ENCODE results near the gene DTNA.

DTNA gene

GRCh38 chr18:34880403-34880802, 170.3 kb downstream of the DTNA start:
- H3K27ac ChIP-seq (ENCODE audit: insufficient read depth, low read length, poor library complexity, severe bottlenecking) = no peak overlapping the region
- H3K4me3 ChIP-seq (ENCODE audit: insufficient read depth, low read depth, low read length, poor library complexity, severe bottlenecking) = no peak overlapping the region
- no peaks in the 10 kb centered on the region for H3K27me3 ChIP-seq (replicated peaks; ENCODE audit: control insufficient read depth, insufficient read depth, low read length, poor library complexity, severe bottlenecking)
- DNase-seq = no peak
- no peaks in the 10 kb centered on the region for H3K4me1 ChIP-seq (ENCODE audit: control insufficient read depth, insufficient read depth, low read length, poor library complexity, severe bottlenecking)
- no peaks in the 10 kb centered on the region for H3K9me3 ChIP-seq (ENCODE audit: control insufficient read depth, low read length)
- no peaks in the 10 kb centered on the region for H3K36me3 ChIP-seq (ENCODE audit: control insufficient read depth, insufficient read depth, low read length)

DNA sequence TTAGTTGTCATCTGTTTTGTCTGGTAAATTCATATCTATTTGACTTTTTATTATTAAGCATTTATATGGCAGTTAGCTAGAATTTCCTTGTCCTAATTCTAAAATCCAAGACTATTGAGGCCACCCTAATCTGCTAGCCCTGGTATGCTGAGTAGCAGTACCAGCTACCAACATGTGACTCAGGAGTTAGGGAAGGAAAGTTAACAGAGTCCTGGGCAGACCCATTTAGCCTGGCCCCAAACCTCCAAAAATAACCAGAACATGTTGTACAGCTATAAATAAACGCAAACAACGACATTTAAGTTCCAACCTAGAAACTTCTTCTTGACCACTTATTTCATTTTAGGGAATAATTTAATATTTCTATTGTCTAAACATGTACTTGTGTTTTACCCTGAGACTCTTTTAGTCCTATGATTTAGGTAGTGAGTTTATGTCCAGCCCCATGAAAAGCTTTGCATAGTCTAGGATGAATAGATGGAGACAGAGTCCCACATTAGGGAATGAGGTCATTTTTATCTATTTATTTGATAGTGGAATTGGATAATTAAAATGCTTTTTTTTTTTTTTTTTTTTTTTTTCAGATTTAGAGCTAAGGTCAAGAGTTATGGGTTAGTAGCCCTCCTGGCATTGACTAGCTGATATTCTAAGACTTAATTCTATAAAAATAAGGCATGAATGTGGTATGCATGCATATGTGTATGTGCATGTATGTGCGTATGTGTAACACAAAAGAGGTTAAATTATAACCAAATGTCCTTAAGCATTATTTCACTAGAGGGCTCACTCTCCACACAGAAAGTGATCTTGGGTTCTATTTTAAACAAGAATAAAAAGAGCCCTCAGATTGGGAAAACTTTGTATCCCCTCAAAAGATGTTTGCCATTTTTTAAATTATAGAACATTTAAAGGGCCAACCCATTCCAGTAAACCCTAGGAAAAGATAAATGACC, 171.1 kb downstream of the DTNA start:
- Histone ChIP-seq H3K9me3 (ENCODE audit: control insufficient read depth, low read length) (no peaks in the 10 kb centered on the region), H3K36me3 (ENCODE audit: control insufficient read depth, insufficient read depth, low read length) (no peaks in the 10 kb centered on the region), H3K27me3 (replicated peaks; ENCODE audit: control insufficient read depth, insufficient read depth, low read length, poor library complexity, severe bottlenecking) (no peaks in the 10 kb centered on the region), H3K4me1 (ENCODE audit: control insufficient read depth, insufficient read depth, low read length, poor library complexity, severe bottlenecking) (no peaks in the 10 kb centered on the region), H3K4me3 (ENCODE audit: insufficient read depth, low read depth, low read length, poor library complexity, severe bottlenecking) (no peak overlapping the region), H3K27ac (ENCODE audit: insufficient read depth, low read length, poor library complexity, severe bottlenecking) (no peak overlapping the region)
- DNase-seq = no peak

GRCh38 chr18:34884436-34884835, 174.3 kb downstream of the DTNA start:
- Histone ChIP-seq H3K9me3 (ENCODE audit: control insufficient read depth, low read length) (no peaks in the 10 kb centered on the region), H3K27ac (ENCODE audit: insufficient read depth, low read length, poor library complexity, severe bottlenecking) (no peak overlapping the region), H3K4me1 (ENCODE audit: control insufficient read depth, insufficient read depth, low read length, poor library complexity, severe bottlenecking) (no peaks in the 10 kb centered on the region), H3K4me3 (ENCODE audit: insufficient read depth, low read depth, low read length, poor library complexity, severe bottlenecking) (no peak overlapping the region), H3K36me3 (ENCODE audit: control insufficient read depth, insufficient read depth, low read length) (no peaks in the 10 kb centered on the region), H3K27me3 (replicated peaks; ENCODE audit: control insufficient read depth, insufficient read depth, low read length, poor library complexity, severe bottlenecking) (no peaks in the 10 kb centered on the region)
- no peak for DNase-seq

- DNase-seq = no peak
- no peak overlapping the region for H3K4me3 ChIP-seq (ENCODE audit: insufficient read depth, low read depth, low read length, poor library complexity, severe bottlenecking)
- H3K27me3 ChIP-seq (replicated peaks; ENCODE audit: control insufficient read depth, insufficient read depth, low read length, poor library complexity, severe bottlenecking) = no peaks in the 10 kb centered on the region
- no peaks in the 10 kb centered on the region for H3K4me1 ChIP-seq (ENCODE audit: control insufficient read depth, insufficient read depth, low read length, poor library complexity, severe bottlenecking)
- no peak overlapping the region for H3K27ac ChIP-seq (ENCODE audit: insufficient read depth, low read length, poor library complexity, severe bottlenecking)
- H3K36me3 ChIP-seq (ENCODE audit: control insufficient read depth, insufficient read depth, low read length) = no peaks in the 10 kb centered on the region
- H3K9me3 ChIP-seq (ENCODE audit: control insufficient read depth, low read length) = no peaks in the 10 kb centered on the region
Measured at GRCh38 chr18:34886177-34886576, 176.1 kb downstream of the DTNA start.

DNA sequence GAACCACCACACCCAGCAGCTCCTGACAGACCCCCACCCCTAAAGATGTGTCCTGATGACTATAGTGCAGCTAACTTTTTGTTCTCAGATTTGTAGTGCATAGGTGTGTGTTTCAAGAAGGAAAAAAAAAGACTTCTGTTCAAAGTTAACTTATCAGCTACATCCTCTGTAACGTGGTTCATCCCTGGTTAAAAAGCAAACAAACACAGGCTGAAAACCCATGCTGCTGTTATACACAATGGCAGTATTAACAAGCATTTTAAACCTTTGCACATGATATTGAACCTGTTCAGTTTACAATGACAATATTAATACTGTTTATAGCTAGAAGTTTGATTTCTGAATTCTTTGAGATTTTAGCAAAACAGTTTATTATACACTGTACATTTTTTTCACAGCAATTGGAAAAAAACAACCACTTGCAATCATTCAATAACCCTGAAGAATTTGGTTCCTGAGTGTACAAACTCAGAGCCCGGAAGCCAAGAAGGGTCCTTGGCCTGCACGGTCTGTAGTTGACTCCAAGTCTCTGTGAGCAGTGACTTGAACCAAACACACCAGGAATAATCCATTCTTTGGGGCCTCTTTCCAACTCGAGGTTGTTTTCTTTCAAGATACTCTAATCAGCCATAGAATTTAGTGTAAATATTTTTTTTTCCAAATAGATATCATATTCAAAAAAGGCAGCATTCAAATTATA, 177.9 kb downstream of the DTNA start:
- no peak for DNase-seq
- Histone ChIP-seq H3K27ac (ENCODE audit: insufficient read depth, low read length, poor library complexity, severe bottlenecking) (no peak overlapping the region), H3K4me3 (ENCODE audit: insufficient read depth, low read depth, low read length, poor library complexity, severe bottlenecking) (no peak overlapping the region), H3K4me1 (ENCODE audit: control insufficient read depth, insufficient read depth, low read length, poor library complexity, severe bottlenecking) (no peaks in the 10 kb centered on the region), H3K9me3 (ENCODE audit: control insufficient read depth, low read length) (no peaks in the 10 kb centered on the region), H3K27me3 (replicated peaks; ENCODE audit: control insufficient read depth, insufficient read depth, low read length, poor library complexity, severe bottlenecking) (no peaks in the 10 kb centered on the region), H3K36me3 (ENCODE audit: control insufficient read depth, insufficient read depth, low read length) (no peaks in the 10 kb centered on the region)

DNA sequence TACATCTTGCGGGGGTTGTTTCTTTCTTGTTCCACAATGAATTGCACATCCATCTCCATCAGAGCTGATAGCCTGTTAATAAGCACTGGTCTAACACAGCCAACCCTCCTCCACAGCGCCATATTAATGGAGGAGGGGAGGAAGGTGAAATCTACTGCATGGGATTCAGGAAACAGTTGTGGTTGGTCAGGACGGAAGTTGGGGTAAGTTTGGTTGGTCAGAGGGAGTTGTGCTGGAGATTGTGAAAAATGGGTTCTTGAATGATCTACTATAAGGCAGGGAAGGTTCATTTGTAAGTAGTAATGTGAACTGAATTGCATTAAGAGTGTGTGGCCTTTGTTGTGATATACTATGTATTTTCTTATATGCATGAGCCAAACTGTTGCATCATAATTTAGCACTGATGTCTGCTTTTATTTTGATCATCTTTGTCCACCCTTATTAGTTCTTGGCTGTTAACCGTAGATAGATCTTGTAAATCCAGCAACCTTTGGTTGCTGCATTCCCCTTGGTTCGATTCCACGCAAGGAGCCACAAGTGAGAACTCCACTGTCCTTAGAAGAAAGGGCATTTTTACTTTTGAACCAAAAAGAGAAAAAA, 180.5 kb downstream of the DTNA start:
- H3K9me3 ChIP-seq (ENCODE audit: control insufficient read depth, low read length) = no peaks in the 10 kb centered on the region
- H3K36me3 ChIP-seq (ENCODE audit: control insufficient read depth, insufficient read depth, low read length) = no peaks in the 10 kb centered on the region
- no peaks in the 10 kb centered on the region for H3K27me3 ChIP-seq (replicated peaks; ENCODE audit: control insufficient read depth, insufficient read depth, low read length, poor library complexity, severe bottlenecking)
- no peaks in the 10 kb centered on the region for H3K4me1 ChIP-seq (ENCODE audit: control insufficient read depth, insufficient read depth, low read length, poor library complexity, severe bottlenecking)
- no peak for DNase-seq
- no peak overlapping the region for H3K27ac ChIP-seq (ENCODE audit: insufficient read depth, low read length, poor library complexity, severe bottlenecking)
- no peak overlapping the region for H3K4me3 ChIP-seq (ENCODE audit: insufficient read depth, low read depth, low read length, poor library complexity, severe bottlenecking)

GRCh38 chr18:34892379-34892778, 182.3 kb downstream of the DTNA start:
- Histone ChIP-seq H3K36me3 (ENCODE audit: control insufficient read depth, insufficient read depth, low read length) (no peaks in the 10 kb centered on the region), H3K4me1 (ENCODE audit: control insufficient read depth, insufficient read depth, low read length, poor library complexity, severe bottlenecking) (no peaks in the 10 kb centered on the region), H3K9me3 (ENCODE audit: control insufficient read depth, low read length) (no peaks in the 10 kb centered on the region), H3K4me3 (ENCODE audit: insufficient read depth, low read depth, low read length, poor library complexity, severe bottlenecking) (no peak overlapping the region), H3K27me3 (replicated peaks; ENCODE audit: control insufficient read depth, insufficient read depth, low read length, poor library complexity, severe bottlenecking) (no peaks in the 10 kb centered on the region), H3K27ac (ENCODE audit: insufficient read depth, low read length, poor library complexity, severe bottlenecking) (no peak overlapping the region)
- no peak for DNase-seq

- Histone ChIP-seq H3K27ac (ENCODE audit: insufficient read depth, low read length, poor library complexity, severe bottlenecking) (no peak overlapping the region), H3K4me3 (ENCODE audit: insufficient read depth, low read depth, low read length, poor library complexity, severe bottlenecking) (no peak overlapping the region), H3K9me3 (ENCODE audit: control insufficient read depth, low read length) (no peaks in the 10 kb centered on the region), H3K27me3 (replicated peaks; ENCODE audit: control insufficient read depth, insufficient read depth, low read length, poor library complexity, severe bottlenecking) (no peaks in the 10 kb centered on the region), H3K36me3 (ENCODE audit: control insufficient read depth, insufficient read depth, low read length) (no peaks in the 10 kb centered on the region), H3K4me1 (ENCODE audit: control insufficient read depth, insufficient read depth, low read length, poor library complexity, severe bottlenecking) (no peaks in the 10 kb centered on the region)
- DNase-seq = no peak
Measured at GRCh38 chr18:34893239-34893638, 183.1 kb downstream of the DTNA start.

GRCh38 chr18:34901299-34901698, 191.2 kb downstream of the DTNA start:
- no peak for DNase-seq
- H3K4me3 ChIP-seq (ENCODE audit: insufficient read depth, low read depth, low read length, poor library complexity, severe bottlenecking) = no peak overlapping the region
- no peaks in the 10 kb centered on the region for H3K4me1 ChIP-seq (ENCODE audit: control insufficient read depth, insufficient read depth, low read length, poor library complexity, severe bottlenecking)
- no peaks in the 10 kb centered on the region for H3K9me3 ChIP-seq (ENCODE audit: control insufficient read depth, low read length)
- H3K36me3 ChIP-seq (ENCODE audit: control insufficient read depth, insufficient read depth, low read length) = no peaks in the 10 kb centered on the region
- no peak overlapping the region for H3K27ac ChIP-seq (ENCODE audit: insufficient read depth, low read length, poor library complexity, severe bottlenecking)
- H3K27me3 ChIP-seq (replicated peaks; ENCODE audit: control insufficient read depth, insufficient read depth, low read length, poor library complexity, severe bottlenecking) = no peaks in the 10 kb centered on the region

DNA sequence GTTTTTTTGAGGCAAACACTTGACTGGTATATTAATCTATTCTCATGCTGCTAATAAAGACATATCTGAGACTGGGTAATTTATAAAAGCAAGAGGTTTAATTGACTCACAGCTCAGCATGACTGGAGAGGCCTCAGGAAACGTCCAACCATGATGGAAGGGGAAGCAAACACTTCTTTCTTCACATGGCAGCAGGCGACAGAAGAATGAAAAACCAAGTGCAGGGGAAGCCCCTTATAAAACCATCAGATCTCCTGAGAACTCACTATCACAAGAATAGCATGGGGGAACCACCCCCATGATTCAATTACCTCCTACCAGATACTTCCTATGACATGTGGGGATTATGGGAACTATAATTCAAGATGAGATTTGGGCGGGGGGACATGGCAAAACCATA, 194.9 kb downstream of the DTNA start:
- Histone ChIP-seq H3K27me3 (replicated peaks; ENCODE audit: control insufficient read depth, insufficient read depth, low read length, poor library complexity, severe bottlenecking) (no peaks in the 10 kb centered on the region), H3K4me3 (ENCODE audit: insufficient read depth, low read depth, low read length, poor library complexity, severe bottlenecking) (no peak overlapping the region)
- no peak for DNase-seq

More for the DNA sequence above, 194.9 kb downstream of the DTNA start:
- Histone ChIP-seq H3K36me3 (ENCODE audit: control insufficient read depth, insufficient read depth, low read length) (no peaks in the 10 kb centered on the region), H3K9me3 (ENCODE audit: control insufficient read depth, low read length) (no peaks in the 10 kb centered on the region), H3K4me1 (ENCODE audit: control insufficient read depth, insufficient read depth, low read length, poor library complexity, severe bottlenecking) (no peaks in the 10 kb centered on the region), H3K27ac (ENCODE audit: insufficient read depth, low read length, poor library complexity, severe bottlenecking) (no peak overlapping the region)
